ENCODE results near the gene TRAFD1.

Gene TRAFD1

GRCh38 chr12:112190231-112191025 lies 65.1 kb downstream of the TRAFD1 start:
- Mint-ChIP-seq H3K4me1 (ENCODE audit: low read depth) (no peaks in the 10 kb centered on the region), H3K4me3 (no peak overlapping the region), H3K27ac (no peak overlapping the region), H3K36me3 (ENCODE audit: low read depth) (peaks cover 26% of the 10 kb centered on the region), H3K27me3 (no peaks in the 10 kb centered on the region), H3K9me3 (no peaks in the 10 kb centered on the region)

DNA sequence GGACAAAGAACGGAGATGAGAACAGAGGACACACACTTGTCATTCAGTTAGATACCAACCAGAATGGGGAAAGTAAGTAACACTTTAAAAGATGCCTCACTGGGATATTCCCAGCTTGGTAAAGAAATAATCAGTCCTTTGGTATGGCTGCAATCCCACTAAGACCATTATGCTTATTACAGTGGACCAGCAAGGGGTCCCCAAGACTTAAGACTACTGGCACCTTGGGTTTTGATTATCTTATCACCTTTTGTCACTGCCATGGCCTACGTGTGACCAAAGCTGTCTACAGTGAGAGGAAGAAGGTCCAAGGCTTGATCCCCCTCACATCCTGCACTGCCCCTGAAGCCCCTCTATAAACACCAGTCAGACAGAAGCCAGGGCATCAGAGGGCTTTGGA lies 65.8 kb downstream of the TRAFD1 start:
- Mint-ChIP-seq H3K9me3 (no peaks in the 10 kb centered on the region), H3K36me3 (ENCODE audit: low read depth) (peaks cover 26% of the 10 kb centered on the region), H3K27ac (no peak overlapping the region), H3K27me3 (no peaks in the 10 kb centered on the region), H3K4me3 (no peak overlapping the region), H3K4me1 (ENCODE audit: low read depth) (no peaks in the 10 kb centered on the region)

DNA sequence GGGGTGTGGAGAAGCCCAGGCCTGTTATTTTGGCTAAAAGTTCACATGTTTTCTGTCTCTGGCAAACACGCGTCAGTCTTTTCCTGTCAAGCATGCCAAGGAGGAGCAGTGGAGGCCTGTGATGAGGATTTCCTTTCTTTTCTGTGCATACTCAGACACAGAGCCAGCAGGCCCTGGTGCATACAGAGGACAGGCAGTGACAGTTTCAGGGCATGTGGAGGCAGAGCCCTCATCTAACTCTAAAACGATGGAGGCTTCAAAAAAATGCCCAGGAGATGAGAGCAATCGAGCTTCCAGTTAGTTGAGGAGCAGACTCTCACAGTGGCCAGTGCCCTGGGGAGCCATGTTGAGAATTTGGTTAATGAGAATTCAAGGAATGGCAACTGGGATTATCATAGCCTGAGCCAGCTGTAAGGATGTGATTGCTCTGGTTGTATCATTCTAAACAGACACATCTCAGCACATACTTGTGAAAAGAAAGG lies 66.5 kb downstream of the TRAFD1 start:
- Mint-ChIP-seq H3K4me3 (no peak overlapping the region), H3K27ac (no peak overlapping the region), H3K36me3 (ENCODE audit: low read depth) (peaks cover 26% of the 10 kb centered on the region), H3K4me1 (ENCODE audit: low read depth) (no peaks in the 10 kb centered on the region), H3K9me3 (no peaks in the 10 kb centered on the region), H3K27me3 (no peaks in the 10 kb centered on the region)

DNA sequence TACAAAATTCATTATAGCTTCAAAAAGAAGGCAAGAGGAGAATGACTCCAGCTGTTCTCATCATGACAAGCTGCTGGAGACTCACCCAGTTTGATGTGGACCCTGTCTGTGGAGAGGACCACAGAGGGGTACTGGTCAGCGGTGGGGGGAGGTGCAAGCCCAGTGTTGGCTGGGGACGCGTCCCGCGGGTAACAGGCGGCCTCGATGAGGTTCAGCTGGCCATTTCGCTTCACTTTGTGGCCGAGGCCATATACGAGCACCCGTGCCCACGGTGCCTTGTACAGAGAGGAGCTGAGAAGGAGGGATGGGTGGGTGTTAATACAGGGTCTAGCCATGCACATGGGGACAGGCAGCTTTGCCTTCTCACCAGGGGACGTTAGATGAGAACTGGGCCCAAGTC lies 67.1 kb downstream of the TRAFD1 start:
- no peaks in the 10 kb centered on the region for H3K4me1 Mint-ChIP-seq (ENCODE audit: low read depth)
- H3K36me3 Mint-ChIP-seq (ENCODE audit: low read depth), result peaks cover 23% of the 10 kb centered on the region
- H3K27ac Mint-ChIP-seq, result no peak overlapping the region
- no peaks in the 10 kb centered on the region for H3K27me3 Mint-ChIP-seq
- no peaks in the 10 kb centered on the region for H3K9me3 Mint-ChIP-seq
- H3K4me3 Mint-ChIP-seq, result no peak overlapping the region

GRCh38 chr12:112194601-112195247 lies 69.4 kb downstream of the TRAFD1 start:
- Mint-ChIP-seq H3K27me3 (no peaks in the 10 kb centered on the region), H3K4me3 (no peak overlapping the region), H3K4me1 (ENCODE audit: low read depth) (peaks cover 3% of the 10 kb centered on the region), H3K9me3 (no peaks in the 10 kb centered on the region), H3K27ac (no peak overlapping the region), H3K36me3 (ENCODE audit: low read depth) (peaks cover 26% of the 10 kb centered on the region)

DNA sequence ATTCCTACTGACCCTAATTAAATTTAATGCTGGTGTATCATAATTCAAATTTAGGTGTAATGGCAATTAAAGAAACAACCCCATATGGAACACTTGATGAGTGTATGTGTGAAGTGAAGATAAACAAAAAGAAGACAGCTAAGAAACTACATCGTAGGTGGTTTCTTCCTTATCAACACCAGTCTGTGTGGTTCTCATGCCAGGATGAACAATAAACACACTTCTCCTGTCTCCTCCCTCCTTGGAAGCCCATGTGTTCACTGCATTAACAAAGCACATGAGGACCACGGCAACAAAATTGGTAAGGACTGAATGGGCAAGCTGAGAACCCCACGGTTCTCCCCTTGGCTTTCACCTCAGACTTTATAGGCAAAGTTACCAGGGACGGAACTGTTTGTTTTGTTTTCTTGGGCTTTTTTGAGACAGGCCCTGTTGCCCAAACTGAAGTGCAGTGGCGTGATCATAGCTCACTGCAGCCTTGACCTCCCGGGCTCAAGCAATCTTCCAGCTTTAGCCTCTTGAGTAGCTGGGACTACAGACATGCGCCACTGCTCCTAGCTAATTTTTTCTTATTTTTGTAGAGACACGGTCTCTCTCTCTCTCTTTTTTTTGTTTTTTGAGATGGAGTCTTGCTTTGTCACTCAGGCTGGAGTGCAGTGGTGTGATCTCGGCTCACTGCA lies 71.0 kb downstream of the TRAFD1 start:
- H3K4me3 Mint-ChIP-seq, result no peak overlapping the region
- H3K27ac Mint-ChIP-seq, result no peak overlapping the region
- H3K9me3 Mint-ChIP-seq, result no peaks in the 10 kb centered on the region
- peaks cover 3% of the 10 kb centered on the region for H3K4me1 Mint-ChIP-seq (ENCODE audit: low read depth)
- H3K36me3 Mint-ChIP-seq (ENCODE audit: low read depth), result peaks cover 23% of the 10 kb centered on the region
- no peaks in the 10 kb centered on the region for H3K27me3 Mint-ChIP-seq

- Mint-ChIP-seq H3K4me1 (ENCODE audit: low read depth) (peaks cover 3% of the 10 kb centered on the region), H3K27ac (no peak overlapping the region), H3K4me3 (no peak overlapping the region), H3K36me3 (ENCODE audit: low read depth) (peaks cover 15% of the 10 kb centered on the region), H3K9me3 (no peaks in the 10 kb centered on the region), H3K27me3 (no peaks in the 10 kb centered on the region)
These were observed 72.9 kb downstream of the TRAFD1 start for GRCh38 chr12:112198120-112198733.

DNA sequence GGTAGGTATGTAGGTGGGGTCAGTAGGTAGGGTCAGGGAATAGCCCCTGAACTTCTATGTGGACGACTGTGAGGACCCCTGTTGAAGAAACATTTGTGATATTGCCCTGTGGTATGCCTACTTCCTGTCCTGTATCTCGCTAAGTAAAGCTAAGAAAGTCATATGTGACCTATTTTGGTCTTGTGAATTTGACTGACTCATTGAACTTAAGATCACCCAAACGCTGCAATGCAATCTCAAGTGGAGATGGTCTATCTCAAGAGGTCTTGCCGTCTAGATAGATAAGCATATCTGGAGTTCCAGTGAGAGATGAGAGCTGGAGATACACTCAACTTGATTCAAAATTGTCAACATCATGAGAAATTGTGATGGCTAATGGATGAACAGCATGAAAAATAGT lies 73.8 kb downstream of the TRAFD1 start:
- no peak overlapping the region for H3K4me3 Mint-ChIP-seq
- H3K9me3 Mint-ChIP-seq, result no peaks in the 10 kb centered on the region
- H3K36me3 Mint-ChIP-seq (ENCODE audit: low read depth), result peaks cover 16% of the 10 kb centered on the region
- H3K27me3 Mint-ChIP-seq, result no peaks in the 10 kb centered on the region
- peaks cover 3% of the 10 kb centered on the region for H3K4me1 Mint-ChIP-seq (ENCODE audit: low read depth)
- H3K27ac Mint-ChIP-seq, result no peak overlapping the region
